GM18858 (cell line): ENCODE measurements around the gene DAAM2.

Experiments used
- ATAC-seq: cut with Tn5 transposase; IDR thresholded peaks from one replicate; pipeline ENCODE4 v1.9.1; 2021; ENCODE audit not compliant: unreplicated experiment

The DAAM2 gene

GRCh38 chr6:39904946-39905639, 112.9 kb downstream of the DAAM2 start:
- no peak for ATAC-seq

- ATAC-seq = no peak
These were observed 113.4 kb downstream of the DAAM2 start for GRCh38 chr6:39905640-39905975.

DNA sequence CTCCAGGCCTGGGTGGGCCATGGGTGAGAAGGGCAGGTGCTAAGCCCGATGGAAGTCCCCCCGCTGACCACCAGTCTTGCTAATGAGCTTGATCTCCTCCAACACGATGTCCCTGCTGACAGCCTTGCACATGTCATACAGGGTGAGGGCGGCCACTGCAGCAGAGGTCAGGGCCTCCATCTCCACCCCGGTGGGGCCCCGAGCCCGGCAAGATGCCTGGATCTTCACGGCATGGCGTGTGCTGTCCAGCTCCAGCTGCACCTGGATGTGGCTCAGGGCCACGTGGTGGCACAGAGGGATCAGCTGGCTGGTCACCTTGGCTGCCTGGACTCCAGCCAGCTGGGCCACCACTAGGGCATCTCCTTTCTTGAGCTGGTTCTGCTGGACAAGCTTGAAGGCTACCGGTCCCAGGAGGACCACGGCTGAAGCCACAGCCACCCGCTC, 114.2 kb downstream of the DAAM2 start:
- ATAC-seq = no peak

GRCh38 chr6:39907871-39908575, 115.8 kb downstream of the DAAM2 start:
- no peak for ATAC-seq

DNA sequence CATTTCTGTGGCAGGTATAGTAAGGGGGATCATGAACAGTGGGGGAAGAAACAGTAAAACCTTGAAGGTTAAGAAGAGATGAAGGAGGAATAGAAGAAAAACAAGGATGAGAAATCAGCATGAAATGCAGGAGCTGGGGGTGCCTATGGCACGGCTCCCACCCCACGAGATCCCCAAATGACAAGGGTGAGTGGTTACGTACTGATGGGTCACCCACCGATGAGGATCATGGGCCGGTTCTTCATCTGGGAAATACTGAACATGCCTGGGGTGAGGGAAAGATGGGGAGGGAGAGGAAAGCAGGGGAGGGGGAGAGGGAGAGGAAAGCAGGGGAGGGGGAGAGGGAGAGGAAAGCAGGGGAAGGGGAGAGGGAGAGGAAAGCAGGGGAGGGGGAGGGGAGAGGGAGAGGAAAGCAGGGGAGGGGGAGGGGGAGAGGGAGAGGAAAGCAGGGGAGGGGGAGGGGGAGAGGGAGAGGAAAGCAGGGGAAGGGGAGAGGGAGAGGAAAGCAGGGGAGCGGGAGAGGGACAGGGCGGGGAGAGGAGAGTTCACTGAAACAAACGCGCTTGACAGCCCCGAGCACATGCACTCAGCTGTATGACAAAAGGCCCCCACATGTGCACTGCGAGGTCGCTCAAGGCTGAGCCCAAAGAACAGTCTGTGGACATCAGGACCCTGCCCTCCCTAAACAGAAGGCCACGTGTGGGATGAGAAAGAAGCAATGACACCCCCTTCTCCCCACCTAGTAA, 116.8 kb downstream of the DAAM2 start:
- no peak for ATAC-seq

- no peak for ATAC-seq
These were observed 117.5 kb downstream of the DAAM2 start for GRCh38 chr6:39909701-39910100.

DNA sequence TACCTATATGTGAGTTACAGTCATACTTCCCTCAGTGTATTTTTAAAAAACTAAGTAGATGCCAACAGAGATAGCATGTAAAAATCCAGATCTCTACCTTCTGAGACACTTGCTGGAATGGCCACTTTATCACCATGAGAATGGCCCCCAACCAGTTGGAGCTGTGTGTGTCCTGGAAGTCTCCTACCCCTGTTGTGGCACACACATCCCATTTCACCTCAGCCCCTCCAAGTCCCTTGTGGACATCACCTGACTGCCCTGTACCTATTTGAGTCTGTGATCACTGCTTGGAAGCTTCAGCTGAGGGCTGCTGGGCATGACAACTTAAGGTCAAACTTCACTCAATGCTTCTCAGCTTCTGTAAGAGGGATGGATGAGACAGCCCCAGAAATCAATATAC, 118.0 kb downstream of the DAAM2 start:
- no peak for ATAC-seq

- no peak for ATAC-seq
These were observed 118.6 kb downstream of the DAAM2 start for GRCh38 chr6:39910744-39911143.

DNA sequence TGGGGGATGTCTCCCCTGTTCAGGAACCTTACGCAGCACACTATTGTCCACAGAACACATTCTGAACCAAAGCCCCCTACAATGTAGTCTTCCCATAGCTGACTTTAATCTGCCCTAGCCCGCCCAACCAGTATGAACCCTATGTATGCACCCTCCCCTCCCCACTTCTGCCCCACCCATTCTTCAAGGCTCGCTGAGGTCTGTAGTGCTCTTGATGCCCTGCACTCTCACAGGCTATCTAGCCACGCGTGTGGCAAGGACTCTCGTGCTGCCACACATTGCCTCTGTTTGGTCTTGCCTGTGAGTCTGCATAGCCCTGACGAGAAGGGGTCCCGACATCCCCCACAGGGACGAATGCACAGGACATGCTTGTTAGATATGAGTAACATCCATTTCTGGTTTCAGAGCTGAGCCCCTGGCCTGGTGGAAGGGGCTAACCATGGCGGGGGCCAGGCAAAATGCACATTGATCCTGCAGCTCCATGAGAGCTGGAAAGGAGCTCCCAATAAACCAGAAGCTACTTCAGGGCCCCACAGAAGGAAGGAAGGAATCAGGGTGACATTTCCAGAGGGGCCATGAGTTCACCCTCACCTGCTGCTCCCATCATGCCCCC, 119.4 kb downstream of the DAAM2 start:
- ATAC-seq = no peak

DNA sequence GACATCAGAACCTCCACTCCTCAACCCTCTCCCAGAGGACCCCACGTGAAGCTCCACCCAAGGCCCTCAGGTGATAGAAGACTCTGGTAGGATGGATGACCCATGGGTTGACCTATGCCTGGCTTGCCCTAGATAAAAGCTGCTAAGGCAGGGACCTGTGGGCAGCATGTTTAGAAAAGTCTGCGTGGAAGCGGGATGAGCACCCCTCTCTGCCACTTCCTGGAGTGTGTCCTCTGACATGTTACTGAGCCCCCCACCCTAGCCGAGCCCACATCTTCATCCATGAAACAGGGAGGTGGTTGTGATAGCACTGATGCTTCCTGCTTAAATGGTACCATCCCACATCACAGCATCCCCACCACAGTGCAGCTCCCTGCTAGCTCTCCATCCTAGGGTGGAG, 120.3 kb downstream of the DAAM2 start:
- ATAC-seq = no peak

- no peak for ATAC-seq
These were observed 121.3 kb downstream of the DAAM2 start for GRCh38 chr6:39913391-39913916.

GRCh38 chr6:39914239-39914638, 122.1 kb downstream of the DAAM2 start:
- no peak for ATAC-seq

DNA sequence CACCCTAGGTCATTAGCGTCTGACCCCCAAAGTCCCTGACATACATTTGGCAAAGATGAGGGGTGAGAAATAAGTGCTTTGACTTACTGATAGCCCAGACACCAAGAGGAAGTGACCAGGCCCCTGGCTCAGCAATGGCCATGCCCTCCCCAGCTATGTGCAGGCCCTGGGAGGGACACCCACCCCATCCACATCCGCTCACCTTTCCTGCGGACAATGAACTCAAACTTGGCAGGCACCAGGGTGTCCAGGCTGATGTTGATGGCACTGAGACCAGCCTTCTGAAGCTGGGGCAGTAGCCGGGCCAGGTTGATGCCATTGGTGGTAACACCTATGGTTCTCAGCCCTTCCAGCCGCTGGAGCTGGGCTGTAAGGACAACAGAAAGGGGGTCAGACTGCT, 123.7 kb downstream of the DAAM2 start:
- no peak for ATAC-seq

GRCh38 chr6:39917329-39917728, 125.2 kb downstream of the DAAM2 start:
- ATAC-seq = no peak

- ATAC-seq = no peak
These were observed 125.8 kb downstream of the DAAM2 start for GRCh38 chr6:39917981-39918380.

- ATAC-seq = no peak
These were observed 126.7 kb downstream of the DAAM2 start for GRCh38 chr6:39918831-39919230.

- no peak for ATAC-seq
These were observed 128.0 kb downstream of the DAAM2 start for GRCh38 chr6:39920157-39920556.

- ATAC-seq = no peak
These were observed 130.6 kb downstream of the DAAM2 start for GRCh38 chr6:39922821-39923220.

GRCh38 chr6:39923394-39923793, 131.2 kb downstream of the DAAM2 start:
- ATAC-seq = no peak

DNA sequence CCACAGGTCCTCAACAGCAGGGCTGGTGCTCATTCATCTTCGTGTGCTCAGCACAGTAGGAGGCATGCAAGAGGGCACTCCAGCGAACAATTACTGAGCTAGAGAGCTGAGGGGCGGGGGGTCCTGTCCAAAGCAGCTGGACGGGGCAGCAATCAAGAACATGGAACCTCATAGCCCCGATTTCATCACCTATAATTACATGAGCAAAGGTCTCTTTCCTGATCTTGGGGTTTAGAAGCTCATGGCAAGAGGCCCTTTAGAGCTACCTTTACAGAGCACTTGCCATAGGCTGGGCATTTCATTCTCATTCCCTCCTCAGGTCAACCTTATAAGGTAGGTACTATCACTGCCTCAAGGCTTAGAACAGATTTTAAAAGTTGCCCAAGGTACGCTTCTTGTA, 131.7 kb downstream of the DAAM2 start:
- ATAC-seq = no peak

GRCh38 chr6:39924283-39924682, 132.1 kb downstream of the DAAM2 start:
- ATAC-seq = no peak
